Middle frontal gyrus (tissue), 1 donor: ENCODE data around the gene EHD2.

Experiments
- DNase-seq: peaks from one replicate; pipeline ENCODE4 v3.0.0-alpha.2; 2015; ENCODE audit warnings: low spot score; ENCODE audit errors: extremely low spot score

The EHD2 gene

GRCh38 chr19:47691090-47691489, 22.1 kb upstream of the EHD2 start:
- no peak for DNase-seq

- no peak for DNase-seq
Observed at GRCh38 chr19:47691782-47692181, 21.4 kb upstream of the EHD2 start.

GRCh38 chr19:47693489-47693888, 19.7 kb upstream of the EHD2 start:
- no peak for DNase-seq

GRCh38 chr19:47693903-47694302, 19.3 kb upstream of the EHD2 start:
- no peak for DNase-seq

GRCh38 chr19:47694466-47695273, 18.6 kb upstream of the EHD2 start:
- DNase-seq = no peak

- DNase-seq = no peak
Observed at GRCh38 chr19:47695533-47696262, 17.5 kb upstream of the EHD2 start.

GRCh38 chr19:47696635-47697034, 16.6 kb upstream of the EHD2 start:
- DNase-seq = no peak

GRCh38 chr19:47697863-47698609, 15.2 kb upstream of the EHD2 start:
- peak; percentile 83 for DNase-seq

GRCh38 chr19:47698631-47699359, 14.4 kb upstream of the EHD2 start:
- DNase-seq = no peak

GRCh38 chr19:47699360-47699917, 13.8 kb upstream of the EHD2 start:
- DNase-seq = no peak

GRCh38 chr19:47700934-47701716, 12.1 kb upstream of the EHD2 start:
- DNase-seq = no peak

GRCh38 chr19:47701717-47702552, 11.3 kb upstream of the EHD2 start:
- no peak for DNase-seq

GRCh38 chr19:47702671-47703070, 10.6 kb upstream of the EHD2 start:
- DNase-seq = no peak

- DNase-seq = no peak
Observed at GRCh38 chr19:47703301-47703700, 9.9 kb upstream of the EHD2 start.

GRCh38 chr19:47704024-47704423, 9.2 kb upstream of the EHD2 start:
- no peak for DNase-seq

GRCh38 chr19:47704656-47705055, 8.6 kb upstream of the EHD2 start:
- DNase-seq = no peak

GRCh38 chr19:47707135-47707925, 5.9 kb upstream of the EHD2 start:
- DNase-seq = peak; percentile 49

- no peak for DNase-seq
Observed at GRCh38 chr19:47711652-47712242, 1.5 kb upstream of the EHD2 start.
